Measurements from ENCODE around the gene PKD1L1. TPM values are rescaled to one million over a fixed set of nuclear protein-coding genes. Genes with fewer than 3 reads are reported as not detected.

Gene PKD1L1
- total and polyA plus RNA-seq, 8 donors, result 0.13 to 0.67 (median 0.34) TPM

GRCh38 chr7:47896809-47897423 is 51.4 kb downstream of the PKD1L1 start:
- no peak overlapping the region for H3K27ac ChIP-seq
- DNase-seq (no peak), ATAC-seq (no peak)
- no peak overlapping the region for H3K4me3 ChIP-seq
- intact Hi-C loops (cut with DNase I), result no loop called here
- no peaks in the 10 kb centered on the region for H3K27me3 ChIP-seq
- TF ChIP-seq CTCF (IDR thresholded peaks at IDR 0.05), result no peak
- H3K9me3 ChIP-seq, result no peaks in the 10 kb centered on the region
- no peaks in the 10 kb centered on the region for H3K4me1 ChIP-seq
- H3K36me3 ChIP-seq, result no peaks in the 10 kb centered on the region

GRCh38 chr7:47895026-47895425 is 53.2 kb downstream of the PKD1L1 start:
- ATAC-seq, result no peak
- intact Hi-C loops (cut with DNase I), result no loop called here
- TF ChIP-seq CTCF (IDR thresholded peaks at IDR 0.05), result no peak
- Histone ChIP-seq H3K4me3 (no peak overlapping the region), H3K9me3 (no peaks in the 10 kb centered on the region), H3K36me3 (no peaks in the 10 kb centered on the region), H3K4me1 (no peaks in the 10 kb centered on the region), H3K27me3 (no peaks in the 10 kb centered on the region), H3K27ac (no peak overlapping the region)
- DNase-seq, result no peak

DNA sequence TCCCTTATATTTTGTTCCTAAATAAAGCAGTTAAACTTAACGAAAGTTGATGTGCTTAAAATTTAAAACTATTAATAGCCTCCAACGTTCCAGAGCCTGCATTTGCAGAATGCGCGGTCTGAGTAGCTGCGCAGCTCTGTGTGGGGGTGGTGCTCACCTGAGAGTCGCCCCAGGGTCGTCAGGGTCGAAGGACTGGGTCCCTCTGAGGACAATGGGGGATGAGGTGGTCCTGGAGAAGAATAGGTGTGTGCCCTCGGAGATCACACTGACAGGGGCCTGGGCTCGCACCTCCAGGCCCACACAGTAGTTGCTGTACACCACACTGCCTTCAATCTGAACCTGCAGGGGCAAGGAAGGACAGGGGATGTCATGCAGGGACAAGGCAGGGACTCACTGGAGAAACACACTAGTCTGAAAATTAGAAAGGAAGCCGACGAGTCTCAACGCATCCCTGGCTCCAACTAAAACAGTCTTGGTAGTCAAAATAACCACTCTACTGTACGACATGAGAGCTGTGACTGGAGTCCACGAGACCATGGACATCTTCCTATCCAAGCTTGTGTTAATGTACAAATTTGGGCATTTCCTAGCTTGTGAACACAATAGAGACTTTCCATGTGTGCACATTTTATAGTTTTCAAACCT is 54.4 kb downstream of the PKD1L1 start:
- ATAC-seq (no peak), DNase-seq (no peak)
- Histone ChIP-seq H3K9me3 (no peaks in the 10 kb centered on the region), H3K36me3 (no peaks in the 10 kb centered on the region), H3K4me3 (no peak overlapping the region), H3K4me1 (no peaks in the 10 kb centered on the region), H3K27ac (no peak overlapping the region), H3K27me3 (no peaks in the 10 kb centered on the region)
- TF ChIP-seq CTCF (IDR thresholded peaks at IDR 0.05), result no peak
- intact Hi-C loops (cut with DNase I), result no loop called here

- H3K9me3 ChIP-seq, result no peaks in the 10 kb centered on the region
- TF ChIP-seq CTCF (IDR thresholded peaks at IDR 0.05), result no peak
- H3K4me3 ChIP-seq, result no peak overlapping the region
- no peaks in the 10 kb centered on the region for H3K4me1 ChIP-seq
- H3K27ac ChIP-seq, result no peak overlapping the region
- H3K27me3 ChIP-seq, result no peaks in the 10 kb centered on the region
- no peak for DNase-seq
- ATAC-seq, result no peak
- no peaks in the 10 kb centered on the region for H3K36me3 ChIP-seq
- intact Hi-C loops (cut with DNase I), result no loop called here
These were observed 55.0 kb downstream of the PKD1L1 start for GRCh38 chr7:47893238-47893637.

DNA sequence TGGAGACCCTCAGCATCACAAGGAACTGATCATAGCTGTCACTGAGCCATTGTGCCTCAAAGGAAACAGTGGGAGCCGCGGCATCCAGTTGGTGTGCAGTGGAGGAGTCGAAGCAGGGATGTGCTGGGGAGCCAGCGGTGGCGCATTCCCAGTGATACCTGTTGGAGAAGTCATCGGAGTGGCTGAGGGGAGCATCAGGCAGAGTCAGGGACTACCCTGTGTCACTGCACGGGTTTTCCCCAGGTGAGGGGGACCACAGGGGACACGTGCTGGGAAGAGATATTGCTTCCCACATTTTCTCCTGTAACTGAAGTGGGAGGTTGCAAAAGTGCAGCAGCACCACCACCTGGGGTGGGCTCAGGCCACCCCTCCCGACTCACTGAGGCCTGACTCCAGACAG is 57.7 kb downstream of the PKD1L1 start:
- Histone ChIP-seq H3K9me3 (no peaks in the 10 kb centered on the region), H3K36me3 (no peaks in the 10 kb centered on the region), H3K27ac (no peak overlapping the region), H3K27me3 (no peaks in the 10 kb centered on the region), H3K4me3 (no peak overlapping the region), H3K4me1 (no peaks in the 10 kb centered on the region)
- no peak for TF ChIP-seq CTCF (IDR thresholded peaks at IDR 0.05)
- no peak for DNase-seq
- ATAC-seq, result no peak
- intact Hi-C loops (cut with DNase I), result no loop called here
